ENCODE measurements around the gene DHRS13. TPM values are rescaled to one million over a fixed set of nuclear protein-coding genes. Genes with fewer than 3 reads are reported as not detected.

The DHRS13 gene
- polyA plus RNA-seq, 1 donor from 2014 or later = 91.1 TPM

Other genes with a start within 250 kb of the DHRS13 start
- gene SDF2, start 241.2 kb downstream of the DHRS13 start, polyA plus RNA-seq = 113 and 129 TPM in 2 replicates
- 19.0 and 20.4 TPM in 2 replicates for gene SUPT6H, start 240.9 kb downstream of the DHRS13 start, polyA plus RNA-seq
- gene PROCA1, start 191.2 kb downstream of the DHRS13 start, polyA plus RNA-seq = 18.8 and 20.7 TPM in 2 replicates
- 3.4 and 9.3 TPM in 2 replicates for gene RAB34, start 185.2 kb downstream of the DHRS13 start, polyA plus RNA-seq
- 292 and 297 TPM in 2 replicates for gene RPL23A, start 183.1 kb downstream of the DHRS13 start, polyA plus RNA-seq
- gene TLCD1, start 176.8 kb downstream of the DHRS13 start, polyA plus RNA-seq = not detected in 2 replicates
- 1.5 and 2.0 TPM in 2 replicates for gene NEK8, start 174.3 kb downstream of the DHRS13 start, polyA plus RNA-seq
- 139 and 146 TPM in 2 replicates for gene TRAF4, start 159.1 kb downstream of the DHRS13 start, polyA plus RNA-seq
- 1.9 and 6.4 TPM in 2 replicates for gene FAM222B, start 60.3 kb downstream of the DHRS13 start, polyA plus RNA-seq
- 24.2 and 31.8 TPM in 2 replicates for gene ERAL1, start 48.1 kb downstream of the DHRS13 start, polyA plus RNA-seq
- 27.5 and 34.5 TPM in 2 replicates for gene FLOT2, start 5.3 kb downstream of the DHRS13 start, polyA plus RNA-seq
- gene PHF12, start 48.4 kb upstream of the DHRS13 start, polyA plus RNA-seq = 10.4 and 12.9 TPM in 2 replicates
- gene SEZ6, start 103.0 kb upstream of the DHRS13 start, polyA plus RNA-seq = 15.1 and 17.4 TPM in 2 replicates
- gene PIPOX, start 140.1 kb upstream of the DHRS13 start, polyA plus RNA-seq = 4.4 and 5.2 TPM in 2 replicates